C4-2B (cell line): ENCODE results near the gene KCNMA1.

Experiments used
- H3K27ac ChIP-seq: fragments of 450-650 bp; 2 replicates; pipeline ENCODE4 v1.5.1; 2017
- CTCF ChIP-seq: fragments of 450-650 bp; conservative IDR thresholded peaks from 2 replicates; pipeline ENCODE4 v1.5.1; 2017; ENCODE audit warnings: mild to moderate bottlenecking
- ZFX ChIP-seq: fragments of 450-650 bp; IDR thresholded peaks from 2 replicates; pipeline ENCODE4 v1.6.1; 2017

The KCNMA1 gene

GRCh38 chr10:77086081-77086480 is 551.5 kb downstream of the KCNMA1 start:
- TF ChIP-seq ZFX (no peak), CTCF (no peak)
- no peak overlapping the region for H3K27ac ChIP-seq

DNA sequence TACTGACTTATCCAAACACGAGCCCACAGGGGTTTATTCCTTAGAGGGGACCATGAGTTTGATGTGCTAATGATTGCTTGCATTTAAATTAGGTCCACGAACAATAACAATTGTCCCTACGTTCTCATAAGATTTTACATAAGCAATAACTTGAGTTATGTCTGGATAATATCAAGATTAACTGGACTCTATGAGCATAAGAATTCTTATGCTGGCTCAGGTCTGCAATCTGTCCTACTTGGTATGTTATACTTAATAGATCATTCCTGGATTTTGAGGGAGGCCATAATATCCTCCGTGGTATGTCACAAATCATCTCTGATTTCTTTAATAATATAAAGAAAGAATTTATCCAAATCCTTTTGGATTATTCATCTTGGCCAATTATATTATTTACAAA is 552.3 kb downstream of the KCNMA1 start:
- H3K27ac ChIP-seq: no peak overlapping the region
- no peak for TF ChIP-seq ZFX
- TF ChIP-seq CTCF: no peak

DNA sequence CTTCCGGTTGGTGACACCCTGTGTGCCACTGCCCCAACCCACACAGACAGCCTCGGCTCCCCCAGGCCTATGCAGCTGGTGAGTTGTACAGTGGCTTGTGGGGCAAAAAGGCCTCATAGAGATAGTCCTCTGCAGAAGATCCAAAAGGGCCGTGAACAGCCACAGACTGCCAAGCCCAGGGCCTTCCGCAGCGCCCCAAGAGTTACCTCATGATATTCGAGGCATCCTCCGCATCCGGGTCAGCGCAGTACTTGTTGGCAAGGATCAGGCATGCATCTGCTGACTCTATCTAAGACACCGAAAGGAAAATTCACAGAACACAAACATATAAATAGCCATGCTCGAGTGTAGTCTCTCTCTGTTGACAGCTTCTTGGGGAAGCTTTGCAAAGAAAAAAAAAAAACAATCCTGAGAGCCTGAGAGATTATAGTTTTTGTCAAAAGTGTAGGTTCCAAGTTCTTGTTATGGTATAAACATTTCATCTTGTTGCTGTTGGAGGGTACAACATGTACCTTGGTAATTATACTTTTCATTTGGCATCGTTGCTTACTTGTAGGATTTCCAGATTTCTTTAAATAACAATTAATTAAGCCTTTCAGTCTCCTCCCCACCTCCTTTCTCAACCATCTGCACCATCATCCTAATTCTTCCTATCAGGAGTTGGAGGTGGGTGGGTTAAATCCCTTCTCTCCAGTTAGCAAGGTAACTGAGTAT is 553.0 kb downstream of the KCNMA1 start:
- H3K27ac ChIP-seq: no peak overlapping the region
- TF ChIP-seq ZFX (no peak), CTCF (no peak)

GRCh38 chr10:77082601-77083252 is 554.9 kb downstream of the KCNMA1 start:
- TF ChIP-seq CTCF (peak; percentile 39), ZFX (no peak)
- no peak overlapping the region for H3K27ac ChIP-seq

DNA sequence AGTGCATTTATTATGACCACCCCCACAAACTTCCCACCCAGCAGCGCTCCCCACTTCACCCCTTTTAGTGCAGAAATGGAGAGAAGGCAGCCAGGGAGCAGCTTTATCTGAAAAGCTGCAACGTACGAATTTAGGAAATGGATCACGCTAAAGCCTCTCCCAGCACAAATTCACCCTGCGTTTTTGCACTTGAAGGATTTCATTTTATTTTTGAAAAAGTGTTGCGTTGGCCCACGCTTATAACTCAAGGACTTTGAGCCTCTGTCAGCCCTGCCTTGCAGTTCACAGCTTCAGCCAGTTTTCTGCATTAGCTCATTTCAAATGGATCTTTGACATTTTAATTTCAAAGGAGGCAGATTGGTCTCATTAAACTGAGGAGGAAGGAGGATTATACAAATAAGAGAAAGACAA is 556.1 kb downstream of the KCNMA1 start:
- TF ChIP-seq ZFX (no peak), CTCF (no peak)
- H3K27ac ChIP-seq: no peak overlapping the region

GRCh38 chr10:77080361-77081027 is 557.1 kb downstream of the KCNMA1 start:
- no peak overlapping the region for H3K27ac ChIP-seq
- TF ChIP-seq ZFX: no peak

DNA sequence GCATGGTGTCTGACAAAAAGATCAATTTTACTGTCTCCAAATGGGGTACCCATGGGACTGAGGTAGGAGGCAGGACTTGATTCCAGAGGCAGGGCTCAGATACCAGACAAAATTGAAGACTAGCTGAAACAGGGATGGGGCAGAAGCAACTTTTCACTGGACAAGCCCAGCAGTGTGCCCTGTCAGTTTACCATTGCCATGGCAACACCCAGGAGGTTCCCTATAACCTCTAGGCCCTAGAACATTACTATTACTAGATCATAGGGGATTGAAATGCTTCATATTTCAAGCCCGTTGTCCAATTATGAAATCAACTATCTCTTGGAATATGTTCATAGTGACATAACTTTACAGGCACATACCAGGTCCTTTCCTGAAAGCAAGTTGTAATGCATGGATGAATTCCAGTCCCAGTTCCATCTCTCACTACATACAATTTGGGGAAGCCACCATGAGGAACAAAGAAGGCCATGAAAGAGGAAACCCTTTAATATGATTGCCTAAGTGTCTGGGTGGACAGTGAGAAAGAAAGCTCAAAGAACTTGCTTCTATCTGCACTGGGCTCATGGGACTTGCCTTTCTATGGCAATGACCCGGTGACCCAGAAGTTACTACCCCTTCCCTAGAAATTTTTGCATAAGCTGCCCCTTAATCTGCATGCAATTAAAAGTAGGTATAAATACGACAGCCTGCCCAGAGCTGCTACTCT is 557.9 kb downstream of the KCNMA1 start:
- TF ChIP-seq CTCF (no peak), ZFX (no peak)
- no peak overlapping the region for H3K27ac ChIP-seq
